B cell (primary cell): ENCODE measurements around the gene RBM41. TPM values are rescaled to one million over a fixed set of nuclear protein-coding genes. Genes with fewer than 3 reads are reported as not detected.

Experiments used
- ATAC-seq: fragments of 200-7000 bp; cut with Tn5 transposase; one replicate; pipeline ENCODE4 v1.10.0; 2021; ENCODE audit warnings: low read depth, mild to moderate bottlenecking, moderate number of reproducible peaks, moderate library complexity
- CTCF ChIA-PET: fragments of 350-600 bp; sonication (Branson Sonifier 250); formaldehyde crosslinking; loops from one replicate; lab custom pipeline; 2021; ENCODE audit warnings: antibody characterized with exemption, inconsistent platforms; lab: Charles Lee
- POLR2A ChIA-PET: fragments of 350-600 bp; sonication (Branson Sonifier 250); formaldehyde crosslinking; loops from one replicate; lab custom pipeline; 2021; ENCODE audit warnings: antibody characterized with exemption; lab: Charles Lee
- DNase-seq: peaks from one replicate; pipeline ENCODE4 v3.0.0; 2013
- H2AFZ ChIP-seq: 2 replicates; pipeline ENCODE4 v1.6.1; 2012; ENCODE audit warnings: mild to moderate bottlenecking, low read depth, low read length; ENCODE audit not compliant: insufficient read depth, poor library complexity, severe bottlenecking
- H3K27ac ChIP-seq, 2 donors: 1 replicate in 1 of 2; 2 replicates in 1 of 2; pipeline ENCODE4 v1.5.1; 2012 to 2013; ENCODE audit warnings: low read length in 2 of 2, mild to moderate bottlenecking in 2 of 2, moderate library complexity in 1 of 2
- H3K27me3 ChIP-seq, 4 experiments: fragments of 200-600 bp in 1 of 4; sonication (generic) in 1 of 4; replicated peaks in 1 of 4; 1 replicate in 2 of 4; 2 replicates in 2 of 4; pipeline versions ENCODE4 v1.6.1 to v1.7.0; 2013 to 2016; ENCODE audit warnings: low read length in 3 of 4, mild to moderate bottlenecking in 2 of 4, mixed read lengths in 1 of 4, moderate library complexity in 1 of 4; ENCODE audit not compliant: insufficient read depth in 4 of 4, control insufficient read depth in 3 of 4; ENCODE audit errors: control extremely low read depth in 1 of 4
- H3K36me3 ChIP-seq, 2 experiments: replicated peaks in 1 of 2; 1 replicate in 1 of 2; 2 replicates in 1 of 2; pipeline versions ENCODE4 v1.6.1 to v1.7.1; 2013; ENCODE audit warnings: low read length in 1 of 2; ENCODE audit not compliant: insufficient read depth in 2 of 2, control insufficient read depth in 1 of 2; ENCODE audit errors: control extremely low read depth in 1 of 2, extremely low read depth in 1 of 2
- H3K4me1 ChIP-seq, 2 donors: fragments of 200-600 bp in 1 of 2; sonication (generic) in 1 of 2; 1 replicate in 1 of 2; 2 replicates in 1 of 2; pipeline versions ENCODE4 v1.5.1 to v1.6.1; 2013 to 2017; ENCODE audit warnings: low read length in 2 of 2; ENCODE audit not compliant: control insufficient read depth in 2 of 2, insufficient read depth in 2 of 2
- H3K4me2 ChIP-seq: replicated peaks from 2 replicates; pipeline ENCODE3; 2012; ENCODE audit warnings: mild to moderate bottlenecking, low read depth, low read length; ENCODE audit not compliant: poor library complexity, severe bottlenecking
- H3K4me3 ChIP-seq, 5 experiments: fragments of 200-600 bp in 1 of 5; sonication (generic) in 1 of 5; 1 replicate in 3 of 5; 2 replicates in 2 of 5; pipeline versions ENCODE4 v1.5.1 to v1.7.0; 2011 to 2016; ENCODE audit warnings: low read length in 4 of 5, mild to moderate bottlenecking in 4 of 5, low read depth in 2 of 5, control low read depth in 1 of 5, moderate library complexity in 1 of 5; ENCODE audit not compliant: insufficient read depth in 1 of 5; ENCODE audit errors: control extremely low read depth in 1 of 5, extremely low read depth in 1 of 5
- H3K79me2 ChIP-seq: fragments of 200-600 bp; sonication (generic); one replicate; pipeline ENCODE4 v1.6.0; 2016; ENCODE audit warnings: low read length; ENCODE audit not compliant: control insufficient read depth, insufficient read depth
- H3K9ac ChIP-seq: fragments of 200-600 bp; sonication (generic); 2 replicates; pipeline ENCODE4 v1.6.1; 2017; ENCODE audit warnings: mild to moderate bottlenecking, low read length, moderate library complexity
- H3K9me3 ChIP-seq, 3 donors: one replicate each; pipeline versions ENCODE4 v1.6.1 to v1.7.1; 2013; ENCODE audit warnings: low read length in 2 of 3; ENCODE audit not compliant: control insufficient read depth in 2 of 3, insufficient read depth in 1 of 3; ENCODE audit errors: control extremely low read depth in 1 of 3
- H4K20me1 ChIP-seq: 2 replicates; pipeline ENCODE4 v1.6.0; 2012; ENCODE audit warnings: mild to moderate bottlenecking, low read length; ENCODE audit not compliant: insufficient read depth, control insufficient read depth, poor library complexity, severe bottlenecking
- H3K27ac Mint-ChIP-seq: one replicate; pipeline ENCODE4 v1.8.0; 2021; ENCODE audit warnings: mixed read lengths
- H3K27me3 Mint-ChIP-seq: one replicate; pipeline ENCODE4 v1.8.0; 2021; ENCODE audit warnings: mixed read lengths
- H3K4me1 Mint-ChIP-seq: one replicate; pipeline ENCODE4 v1.8.0; 2021; ENCODE audit warnings: mixed read lengths
- H3K4me3 Mint-ChIP-seq: one replicate; pipeline ENCODE4 v1.8.0; 2021; ENCODE audit warnings: mixed read lengths
- H3K9me3 Mint-ChIP-seq: one replicate; pipeline ENCODE4 v1.8.0; 2022; ENCODE audit warnings: mixed read lengths; ENCODE audit not compliant: insufficient read depth
- CTCF ChIP-seq: fragments of 200-600 bp; IDR thresholded peaks from one replicate; pipeline ENCODE4 v1.8.0; 2022; ENCODE audit warnings: antibody characterized with exemption, mild to moderate bottlenecking
- EZH2 ChIP-seq: IDR thresholded peaks from 2 replicates; pipeline ENCODE4 v1.6.1; 2012; ENCODE audit warnings: borderline replicate concordance, low read depth, mild to moderate bottlenecking, moderate library complexity, low read length; ENCODE audit not compliant: insufficient read depth, poor library complexity, severe bottlenecking
- WGBS: methylation state at CpG from one replicate; pipeline ENCODE4 v1.1.5; 2013; ENCODE audit warnings: missing lambda C conversion rate; ENCODE audit not compliant: insufficient coverage; 5-methylcytosine and 5-hydroxymethylcytosine counted together
- intact Hi-C: fragments of 100-400 bp; cut with micrococcal nuclease; formaldehyde crosslinking; loops from one replicate; pipeline ENCODE4 v1.10.0; 2022
- polyA plus RNA-seq: library from polyadenylated mRNA; depleted of rRNA; stranded (reverse); fragments of >200 nt; gene quantifications from 2 replicates; pipeline ENCODE4 v1.2.3, GENCODE V29; 2012
- total RNA-seq, 2 donors: library from RNA; stranded (reverse); fragments of 120-200 nt in 1 of 2; gene quantifications; 1 replicate in 1 of 2; 2 replicates in 1 of 2; pipeline versions ENCODE4 v1.2.3 to v1.2.4, GENCODE V29; 2013 to 2022

Gene RBM41
- total and polyA plus RNA-seq, 2 donors (not counting 1 experiment from before 2014, with no cell fraction given), result 5.2 to 32.5 TPM

GRCh38 chrX:107054978-107055377, 63.6 kb downstream of the RBM41 start:
- CTCF ChIA-PET, result no interaction called here
- Histone ChIP-seq H3K4me2 (no peak overlapping the region), H3K36me3 (no peaks in the 10 kb centered on the region), H3K4me3 (no peak overlapping the region), H3K9me3 (no peaks in the 10 kb centered on the region), H3K4me1 (no peaks in the 10 kb centered on the region), H4K20me1 (no peaks in the 10 kb centered on the region), H3K27ac (no peak overlapping the region), H3K27me3 (no peaks in the 10 kb centered on the region), H2AFZ (no peak overlapping the region), H3K79me2 (no peaks in the 10 kb centered on the region), H3K9ac (no peak overlapping the region)
- Mint-ChIP-seq H3K4me3 (no peak overlapping the region), H3K9me3 (no peaks in the 10 kb centered on the region), H3K4me1 (no peaks in the 10 kb centered on the region), H3K27ac (no peak overlapping the region), H3K27me3 (no peaks in the 10 kb centered on the region)
- DNase-seq (no peak), ATAC-seq (no peak)
- no CpG with 5 or more reads among the region's 3 CpGs for WGBS
- POLR2A ChIA-PET, result no interaction called here
- intact Hi-C loops, result no loop called here
- no peak for TF ChIP-seq CTCF
- TF ChIP-seq EZH2, result no peak

- H3K9me3 ChIP-seq, result no peaks in the 10 kb centered on the region
- DNase-seq (no peak), ATAC-seq (no peak)
- no peaks in the 10 kb centered on the region for H3K36me3 ChIP-seq
- intact Hi-C loops, result no loop called here
- no peak for TF ChIP-seq CTCF
- no peak for TF ChIP-seq EZH2
- no peaks in the 10 kb centered on the region for H3K27me3 ChIP-seq
- H3K4me3 Mint-ChIP-seq, result no peak overlapping the region
- no peak overlapping the region for H3K27ac ChIP-seq
- no peaks in the 10 kb centered on the region for H3K9me3 Mint-ChIP-seq
- no peaks in the 10 kb centered on the region for H4K20me1 ChIP-seq
- H3K4me1 ChIP-seq, result no peaks in the 10 kb centered on the region
- peaks cover 10% of the 10 kb centered on the region for H3K27me3 Mint-ChIP-seq
- ChIA-PET CTCF (no interaction called here), POLR2A (no interaction called here)
- H3K27ac Mint-ChIP-seq, result no peak overlapping the region
- 90% methylated on average over 2 of the region's 6 CpGs for WGBS
- no peak overlapping the region for H3K4me3 ChIP-seq
- H2AFZ ChIP-seq, result no peak overlapping the region
- no peak overlapping the region for H3K4me2 ChIP-seq
- H3K79me2 ChIP-seq, result no peaks in the 10 kb centered on the region
- H3K4me1 Mint-ChIP-seq, result no peaks in the 10 kb centered on the region
- H3K9ac ChIP-seq, result no peak overlapping the region
Observed at GRCh38 chrX:107050195-107050709, 68.4 kb downstream of the RBM41 start.
